ENCODE measurements around the gene SH3RF2.

GRCh38 chr5:145887976-145888574 lies 48.3 kb upstream of the SH3RF2 start:
- TF ChIP-seq CTCF (IDR thresholded peaks at IDR 0.05; ENCODE audit: low read depth, low read length) (peak; percentile 32), EZH2phosphoT487 (IDR thresholded peaks at IDR 0.05; ENCODE audit: low read depth) (no peak)
